ENCODE data around the gene NME1.

GRCh38 chr17:51169340-51169739 lies 16.0 kb downstream of the NME1 start:
- TF ChIP-seq EP300 (IDR thresholded peaks at IDR 0.05) = no peak
- no peak for TF ChIP-seq CTCF (IDR thresholded peaks at IDR 0.05)

Data from suprapubic skin (tissue), 3 donors.